ENCODE data around the gene GGT7. TPM values are rescaled to one million over a fixed set of nuclear protein-coding genes. Genes with fewer than 3 reads are reported as not detected.

The GGT7 gene
- 10 to 100 TPM in 3 of 4 donors, 1 to 10 TPM in 1; 3.6 to 14.9 (median 11.9) TPM for total RNA-seq

- TF ChIP-seq POLR2A (IDR thresholded peaks at IDR 0.05) (peak; percentile 45 to 65), CTCF (IDR thresholded peaks at IDR 0.05) (peak; percentile 44 to 89 (median 56)), EP300 (IDR thresholded peaks at IDR 0.05) (no peak), POLR2AphosphoS5 (IDR thresholded peaks at IDR 0.05) (peak; percentile 76)
- ATAC-seq = peak; percentile 47
These were observed at the start of gene GGT7 for GRCh38 chr20:34872622-34873224. Gene GGT7 (minus strand): TSS chr20:34872856. CDS start chr20:34872815, 41 bp downstream.

GRCh38 chr20:34921436-34921835, 48.8 kb upstream of the GGT7 start:
- Histone ChIP-seq H3K4me3 (no peak overlapping the region), H3K4me1 (peaks cover 5 to 14% (median 6%) of the 10 kb centered on the region in 3 donors), H3K9me3 (no peaks in the 10 kb centered on the region), H3K27me3 (no peaks in the 10 kb centered on the region), H3K36me3 (peaks cover 0 to 76% of the 10 kb centered on the region in 2 donors), H3K27ac (peak overlapping the region in 3 of 4 donors; percentile 54 to 77 (median 65))
- WGBS, 2 donors (ENCODE audit: low coverage in 1 of 2) = 61 to 100% methylated on average over 1 to 3 of the region's 3 CpGs
- ATAC-seq = no peak
- TF ChIP-seq CTCF (IDR thresholded peaks at IDR 0.05) (no peak), POLR2AphosphoS5 (IDR thresholded peaks at IDR 0.05) (no peak), POLR2A (IDR thresholded peaks at IDR 0.05) (no peak), EP300 (IDR thresholded peaks at IDR 0.05) (no peak)

More at GRCh38 chr20:34872622-34873224, at the start of gene GGT7:
- H3K27ac ChIP-seq = peak within 1 kb of the TSS; percentile 45 to 82 (median 78)
- no peaks in the 10 kb centered on the region for H3K9me3 ChIP-seq
- H3K4me1 ChIP-seq = peaks cover 0 to 56% (median 3%) of the 10 kb centered on the region in 3 donors
- WGBS, 2 donors (ENCODE audit: low coverage in 1 of 2) = 1 to 5% methylated on average over 19 to 23 of the region's 52 CpGs
- H3K27me3 ChIP-seq = no peaks in the 10 kb centered on the region
- peak within 1 kb of the TSS; percentile 66 to 79 for H3K4me3 ChIP-seq
- H3K36me3 ChIP-seq = no peaks in the 10 kb centered on the region

- no peak for ATAC-seq
- no peak overlapping the region for H3K27ac ChIP-seq
- H3K4me3 ChIP-seq = no peak overlapping the region
- peaks cover 5 to 14% (median 6%) of the 10 kb centered on the region in 3 donors for H3K4me1 ChIP-seq
- H3K36me3 ChIP-seq = peaks cover 0 to 66% of the 10 kb centered on the region in 2 donors
- H3K27me3 ChIP-seq = no peaks in the 10 kb centered on the region
- H3K9me3 ChIP-seq = no peaks in the 10 kb centered on the region
- no peak for TF ChIP-seq EP300 (IDR thresholded peaks at IDR 0.05)
- no peak for TF ChIP-seq CTCF (IDR thresholded peaks at IDR 0.05)
- no peak for TF ChIP-seq POLR2AphosphoS5 (IDR thresholded peaks at IDR 0.05)
- no peak for TF ChIP-seq POLR2A (IDR thresholded peaks at IDR 0.05)
These were observed 47.4 kb upstream of the GGT7 start for GRCh38 chr20:34920055-34920454.

GRCh38 chr20:34916774-34917354, 44.2 kb upstream of the GGT7 start:
- Histone ChIP-seq H3K27ac (no peak overlapping the region), H3K36me3 (peaks cover 0 to 59% of the 10 kb centered on the region in 2 donors), H3K4me3 (no peak overlapping the region), H3K9me3 (no peaks in the 10 kb centered on the region), H3K27me3 (no peaks in the 10 kb centered on the region), H3K4me1 (no peaks in the 10 kb centered on the region)
- ATAC-seq = no peak
- no peak for TF ChIP-seq POLR2AphosphoS5 (IDR thresholded peaks at IDR 0.05)
- TF ChIP-seq CTCF (IDR thresholded peaks at IDR 0.05) = no peak
- TF ChIP-seq POLR2A (IDR thresholded peaks at IDR 0.05) = no peak
- TF ChIP-seq EP300 (IDR thresholded peaks at IDR 0.05) = no peak
- WGBS, 2 donors (ENCODE audit: low coverage in 1 of 2) = 88% methylated on average over 2 of the region's 2 CpGs
